Heart left ventricle (tissue), 13 donors: ENCODE results near the gene STK35.

Experiments
- CTCF ChIP-seq, 12 donors: fragments of 200-600 bp; sonication (generic) in 4 of 12; IDR thresholded peaks; one replicate each; pipeline versions ENCODE4 v1.5.0 to v1.8.0; 2018 to 2022; ENCODE audit warnings: antibody characterized with exemption in 12 of 12, mild to moderate bottlenecking in 5 of 12
- POLR2A ChIP-seq, 2 donors: fragments of 450-650 bp; IDR thresholded peaks; one replicate each; pipeline ENCODE4 v1.6.1; 2017; ENCODE audit warnings: antibody characterized with exemption in 2 of 2, mild to moderate bottlenecking in 2 of 2, moderate library complexity in 2 of 2
- donor health status: ischemic (EF 13 %, LVEDD 7.1; RV severe dilation, severe dysfunction).
- donor health status: DM: no; HTN: yes; CAD: no.
- donor health status: DM: no; HTN: no; CAD: no.
- donor health status: ischemic (EF 25% LVEDD 6.9; RV normal size, moderate dysfunction).
- donor health status: ischemic (EF 25% LVEDD 5.7; RV mildly dilated, moderate dysfunction).
- donor health status: ischemic (EF 35%, LVEDD 5.7; RV mildly dilated, moderate dysfunction).
- donor health status: nonischemic (EF 11% LVEDD 7.7; RV severe dilation, severe dysfunction).
- donor health status: DM: yes; HTN: yes; CAD: no.
- donor health status: PGD.
- donor health status: ischemic (EF 29% LVEDD 5.4; RV normal size, mild dysfunction).
- donor health status: nonischemic (EF 23%, LVEDD 6.1; RV moderate dilation, normal function).

DNA sequence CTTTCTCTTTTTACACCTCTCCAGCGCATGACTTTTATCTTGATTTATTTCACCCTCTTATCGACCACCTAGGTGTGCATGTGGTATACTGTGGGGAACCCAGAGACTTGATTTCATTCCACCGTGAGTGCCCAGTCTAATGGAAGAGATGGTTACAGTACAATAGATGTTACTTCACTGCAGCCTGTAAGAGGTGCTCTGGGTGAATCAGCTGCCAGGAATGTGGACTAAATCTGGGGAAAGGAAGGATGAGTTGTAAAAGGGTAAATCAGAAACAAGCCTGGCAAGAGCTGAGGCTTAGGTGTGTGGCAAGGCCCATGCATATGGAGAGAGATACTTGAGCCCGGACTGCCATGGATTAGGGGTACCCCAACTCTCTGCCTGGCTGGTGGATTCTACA lies 7.4 kb downstream of the STK35 start:
- TF ChIP-seq POLR2A (IDR thresholded peaks at IDR 0.05) (no peak), CTCF (IDR thresholded peaks at IDR 0.05) (no peak)
